ENCODE measurements around the gene SNX19.
"Not testable (repeated sequence)": the region's sequence is repeated elsewhere in the genome, so short reads cannot be mapped to it uniquely, and the experiment has no call there.

SNX19 gene

GRCh38 chr11:130865774-130866114 lies 50.5 kb downstream of the SNX19 start:
- no peak overlapping the region for H3K27ac ChIP-seq (ENCODE audit: low read depth in 2 of 2, low read length in 2 of 2)

DNA sequence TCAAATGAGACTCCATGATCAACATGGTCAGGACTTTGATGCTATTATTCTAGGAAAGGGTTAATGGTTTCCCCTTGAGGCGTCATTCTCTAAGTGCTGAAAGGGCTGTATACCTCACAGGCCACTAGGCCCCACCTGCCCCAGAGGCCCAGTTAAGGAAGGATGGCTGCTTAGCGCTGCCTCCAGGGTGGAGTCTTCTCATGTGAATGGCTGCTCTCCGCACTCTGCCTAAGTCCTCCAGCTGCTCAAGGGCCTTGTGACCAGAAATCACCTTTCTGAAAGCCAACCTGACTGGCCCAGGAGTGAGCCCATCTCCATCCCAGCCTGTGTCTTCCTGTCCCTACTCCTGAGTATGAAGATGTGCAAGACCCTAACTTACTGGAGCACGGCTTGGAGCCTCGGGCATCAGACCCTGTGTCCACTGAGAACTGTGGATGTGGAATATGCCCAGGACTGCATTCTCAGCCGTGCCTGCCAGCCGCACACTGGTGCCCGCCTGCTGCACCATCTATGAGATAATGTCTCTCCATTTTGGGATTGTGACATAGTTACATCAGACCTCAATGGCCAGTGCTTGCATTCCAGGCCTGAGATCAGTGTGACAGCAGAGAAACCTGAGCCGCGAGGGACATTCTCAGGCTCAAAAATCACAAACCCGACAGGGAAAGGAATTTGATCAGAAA lies 51.0 kb downstream of the SNX19 start:
- Histone ChIP-seq H3K9ac (ENCODE audit: low read depth in 1 of 2, low read length in 2 of 2) (no peak overlapping the region), H3K9me3 (ENCODE audit: control insufficient read depth in 2 of 2, low read length in 2 of 2) (no peaks in the 10 kb centered on the region), H3K4me1 (ENCODE audit: control insufficient read depth in 2 of 2, insufficient read depth in 2 of 2, low read length in 2 of 2) (no peaks in the 10 kb centered on the region), H3K27me3 (ENCODE audit: control insufficient read depth in 2 of 2, insufficient read depth in 2 of 2, low read length in 2 of 2) (no peaks in the 10 kb centered on the region), H3K36me3 (ENCODE audit: control insufficient read depth in 2 of 2, insufficient read depth in 2 of 2, low read length in 2 of 2) (peaks cover under 1 to 2% of the 10 kb centered on the region in 2 donors), H3K27ac (ENCODE audit: low read depth in 2 of 2, low read length in 2 of 2) (no peak overlapping the region), H3K4me3 (ENCODE audit: low read length in 2 of 2) (no peak overlapping the region)

More at GRCh38 chr11:130865774-130866114, 50.5 kb downstream of the SNX19 start:
- Histone ChIP-seq H3K4me1 (ENCODE audit: control insufficient read depth in 2 of 2, insufficient read depth in 2 of 2, low read length in 2 of 2) (no peaks in the 10 kb centered on the region), H3K9me3 (ENCODE audit: control insufficient read depth in 2 of 2, low read length in 2 of 2) (no peaks in the 10 kb centered on the region), H3K36me3 (ENCODE audit: control insufficient read depth in 2 of 2, insufficient read depth in 2 of 2, low read length in 2 of 2) (peaks cover 3 to 4% of the 10 kb centered on the region in 2 donors), H3K9ac (ENCODE audit: low read depth in 1 of 2, low read length in 2 of 2) (no peak overlapping the region), H3K4me3 (ENCODE audit: low read length in 2 of 2) (no peak overlapping the region), H3K27me3 (ENCODE audit: control insufficient read depth in 2 of 2, insufficient read depth in 2 of 2, low read length in 2 of 2) (no peaks in the 10 kb centered on the region)

- Histone ChIP-seq H3K9ac (ENCODE audit: low read depth in 1 of 2, low read length in 2 of 2) (no peak overlapping the region), H3K27ac (ENCODE audit: low read depth in 2 of 2, low read length in 2 of 2) (no peak overlapping the region), H3K4me1 (ENCODE audit: control insufficient read depth in 2 of 2, insufficient read depth in 2 of 2, low read length in 2 of 2) (no peaks in the 10 kb centered on the region), H3K4me3 (ENCODE audit: low read length in 2 of 2) (no peak overlapping the region), H3K9me3 (ENCODE audit: control insufficient read depth in 2 of 2, low read length in 2 of 2) (no peaks in the 10 kb centered on the region), H3K27me3 (ENCODE audit: control insufficient read depth in 2 of 2, insufficient read depth in 2 of 2, low read length in 2 of 2) (no peaks in the 10 kb centered on the region), H3K36me3 (ENCODE audit: control insufficient read depth in 2 of 2, insufficient read depth in 2 of 2, low read length in 2 of 2) (no peaks in the 10 kb centered on the region)
These were observed 54.1 kb downstream of the SNX19 start for GRCh38 chr11:130861902-130862860.

DNA sequence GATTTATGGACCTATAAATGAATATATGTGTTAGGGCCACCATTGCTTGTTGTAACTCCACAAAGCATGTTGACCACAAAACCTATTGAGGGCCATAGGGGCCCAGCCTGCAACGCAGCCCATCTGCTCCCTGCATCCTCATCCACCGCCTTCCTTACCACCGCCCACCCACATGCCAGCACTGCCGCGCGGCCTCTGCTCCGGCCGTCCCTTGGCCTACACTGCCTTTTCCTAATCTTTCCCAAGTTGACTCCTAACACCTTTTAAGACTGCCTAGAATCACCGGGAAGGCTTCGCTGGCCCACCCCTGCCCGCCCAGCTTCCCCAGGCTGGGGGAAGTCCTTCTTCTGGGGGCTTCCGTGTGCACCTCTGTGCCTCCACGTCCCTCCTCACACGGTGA lies 55.0 kb downstream of the SNX19 start:
- Histone ChIP-seq H3K4me3 (ENCODE audit: low read length in 2 of 2) (no peak overlapping the region), H3K4me1 (ENCODE audit: control insufficient read depth in 2 of 2, insufficient read depth in 2 of 2, low read length in 2 of 2) (no peaks in the 10 kb centered on the region), H3K9ac (ENCODE audit: low read depth in 1 of 2, low read length in 2 of 2) (no peak overlapping the region), H3K36me3 (ENCODE audit: control insufficient read depth in 2 of 2, insufficient read depth in 2 of 2, low read length in 2 of 2) (no peaks in the 10 kb centered on the region), H3K27me3 (ENCODE audit: control insufficient read depth in 2 of 2, insufficient read depth in 2 of 2, low read length in 2 of 2) (no peaks in the 10 kb centered on the region), H3K9me3 (ENCODE audit: control insufficient read depth in 2 of 2, low read length in 2 of 2) (no peaks in the 10 kb centered on the region), H3K27ac (ENCODE audit: low read depth in 2 of 2, low read length in 2 of 2) (no peak overlapping the region)

- no peak overlapping the region for H3K4me3 ChIP-seq (ENCODE audit: low read length in 2 of 2)
- no peak overlapping the region for H3K27ac ChIP-seq (ENCODE audit: low read depth in 2 of 2, low read length in 2 of 2)
- H3K27me3 ChIP-seq (ENCODE audit: control insufficient read depth in 2 of 2, insufficient read depth in 2 of 2, low read length in 2 of 2) = no peaks in the 10 kb centered on the region
- no peaks in the 10 kb centered on the region for H3K9me3 ChIP-seq (ENCODE audit: control insufficient read depth in 2 of 2, low read length in 2 of 2)
- H3K9ac ChIP-seq (ENCODE audit: low read depth in 1 of 2, low read length in 2 of 2) = no peak overlapping the region
- H3K36me3 ChIP-seq (ENCODE audit: control insufficient read depth in 2 of 2, insufficient read depth in 2 of 2, low read length in 2 of 2) = no peaks in the 10 kb centered on the region
- no peaks in the 10 kb centered on the region for H3K4me1 ChIP-seq (ENCODE audit: control insufficient read depth in 2 of 2, insufficient read depth in 2 of 2, low read length in 2 of 2)
These were observed 56.4 kb downstream of the SNX19 start for GRCh38 chr11:130859886-130860285.

GRCh38 chr11:130858215-130858614 lies 58.1 kb downstream of the SNX19 start:
- Histone ChIP-seq H3K4me1 (ENCODE audit: control insufficient read depth in 2 of 2, insufficient read depth in 2 of 2, low read length in 2 of 2) (no peaks in the 10 kb centered on the region), H3K27ac (ENCODE audit: low read depth in 2 of 2, low read length in 2 of 2) (no peak overlapping the region), H3K4me3 (ENCODE audit: low read length in 2 of 2) (no peak overlapping the region)

GRCh38 chr11:130855707-130856106 lies 60.6 kb downstream of the SNX19 start:
- not testable (repeated sequence) for H3K27me3 ChIP-seq (ENCODE audit: control insufficient read depth in 2 of 2, insufficient read depth in 2 of 2, low read length in 2 of 2); H3K36me3 ChIP-seq (ENCODE audit: control insufficient read depth in 2 of 2, insufficient read depth in 2 of 2, low read length in 2 of 2); H3K27ac ChIP-seq (ENCODE audit: low read depth in 2 of 2, low read length in 2 of 2); H3K4me1 ChIP-seq (ENCODE audit: control insufficient read depth in 2 of 2, insufficient read depth in 2 of 2, low read length in 2 of 2); H3K4me3 ChIP-seq (ENCODE audit: low read length in 2 of 2); H3K9me3 ChIP-seq (ENCODE audit: control insufficient read depth in 2 of 2, low read length in 2 of 2); H3K9ac ChIP-seq (ENCODE audit: low read depth in 1 of 2, low read length in 2 of 2)

More at GRCh38 chr11:130858215-130858614, 58.1 kb downstream of the SNX19 start:
- Histone ChIP-seq H3K36me3 (ENCODE audit: control insufficient read depth in 2 of 2, insufficient read depth in 2 of 2, low read length in 2 of 2) (no peaks in the 10 kb centered on the region), H3K27me3 (ENCODE audit: control insufficient read depth in 2 of 2, insufficient read depth in 2 of 2, low read length in 2 of 2) (no peaks in the 10 kb centered on the region), H3K9ac (ENCODE audit: low read depth in 1 of 2, low read length in 2 of 2) (no peak overlapping the region), H3K9me3 (ENCODE audit: control insufficient read depth in 2 of 2, low read length in 2 of 2) (no peaks in the 10 kb centered on the region)

DNA sequence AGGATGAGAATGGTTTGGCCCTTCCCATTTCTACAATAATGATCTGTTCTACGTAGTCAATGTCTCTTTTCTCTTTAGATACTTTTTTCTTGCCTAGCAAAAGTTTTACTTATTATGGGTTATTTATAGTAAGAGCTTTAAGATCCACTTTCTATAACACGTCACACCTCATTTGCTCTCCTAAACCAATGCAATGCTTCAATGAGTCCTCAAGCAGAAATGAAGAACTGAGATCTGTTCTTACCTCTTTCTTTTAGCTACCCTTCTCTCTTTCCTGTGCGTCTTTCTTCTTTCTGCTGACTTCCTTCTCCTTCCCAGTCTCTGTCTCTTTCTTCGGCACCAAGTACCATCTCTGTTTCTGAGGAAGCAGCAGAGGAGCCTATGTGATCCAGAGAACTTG lies 61.8 kb downstream of the SNX19 start:
- no peak overlapping the region for H3K9ac ChIP-seq (ENCODE audit: low read depth in 1 of 2, low read length in 2 of 2)
- no peak overlapping the region for H3K4me3 ChIP-seq (ENCODE audit: low read length in 2 of 2)
- H3K36me3 ChIP-seq (ENCODE audit: control insufficient read depth in 2 of 2, insufficient read depth in 2 of 2, low read length in 2 of 2) = no peaks in the 10 kb centered on the region
- H3K9me3 ChIP-seq (ENCODE audit: control insufficient read depth in 2 of 2, low read length in 2 of 2) = no peaks in the 10 kb centered on the region
- no peak overlapping the region for H3K27ac ChIP-seq (ENCODE audit: low read depth in 2 of 2, low read length in 2 of 2)
- H3K4me1 ChIP-seq (ENCODE audit: control insufficient read depth in 2 of 2, insufficient read depth in 2 of 2, low read length in 2 of 2) = no peaks in the 10 kb centered on the region
- H3K27me3 ChIP-seq (ENCODE audit: control insufficient read depth in 2 of 2, insufficient read depth in 2 of 2, low read length in 2 of 2) = no peaks in the 10 kb centered on the region

DNA sequence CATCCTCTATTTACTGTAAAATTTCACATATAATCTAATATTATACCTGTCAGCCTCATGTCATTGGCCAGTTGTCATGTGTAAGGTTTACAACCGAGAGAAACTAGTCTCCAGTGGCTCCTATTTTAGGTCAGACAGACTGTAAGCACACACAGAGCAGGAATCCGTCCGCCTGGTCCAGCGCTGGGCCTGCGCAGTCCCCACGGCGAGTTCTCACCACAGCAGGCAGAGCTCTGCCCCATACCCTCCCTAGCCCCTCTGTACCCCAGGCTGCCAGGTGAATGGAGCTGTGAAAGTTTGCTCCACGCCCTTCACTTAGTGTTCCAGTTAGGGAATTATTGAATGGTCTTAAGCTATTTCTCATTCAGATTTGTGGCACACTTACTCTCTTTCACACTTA lies 63.7 kb downstream of the SNX19 start:
- H3K27ac ChIP-seq (ENCODE audit: low read depth in 2 of 2, low read length in 2 of 2) = no peak overlapping the region

DNA sequence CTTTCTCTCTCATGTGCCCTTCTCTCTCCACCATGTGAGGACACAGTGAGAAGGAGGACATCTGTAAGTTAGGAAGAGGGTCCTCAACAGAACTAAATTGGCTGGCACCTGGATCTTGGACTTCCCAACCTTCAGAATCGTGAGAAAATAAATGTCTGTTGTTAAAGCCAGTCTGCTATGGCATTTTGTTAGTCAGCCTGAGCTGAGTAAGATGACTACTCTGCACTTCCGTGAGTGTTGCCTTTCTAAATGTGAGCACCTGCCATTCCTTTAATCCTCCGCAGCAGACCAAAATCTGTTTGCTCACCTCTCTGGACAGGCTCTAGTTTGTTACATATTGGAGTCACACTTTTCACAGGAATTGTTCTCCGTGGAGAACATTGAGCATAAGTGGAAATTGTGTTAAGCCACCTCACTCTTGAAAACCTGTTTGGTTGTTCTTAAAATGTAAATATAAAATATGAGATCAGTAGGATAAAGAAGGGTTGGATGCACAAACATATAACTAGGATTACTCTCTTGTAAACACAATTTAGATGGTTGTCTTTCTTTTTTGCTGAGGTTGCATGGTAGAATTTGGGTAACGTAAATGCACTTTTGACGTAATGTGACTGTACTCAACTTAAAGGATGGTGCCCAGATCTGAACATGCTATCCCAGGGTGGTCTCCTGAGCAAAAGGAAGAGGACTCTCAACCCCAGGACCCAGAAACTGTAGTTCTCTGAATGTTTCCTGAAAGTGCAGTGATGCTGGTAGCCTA lies 65.9 kb downstream of the SNX19 start:
- no peaks in the 10 kb centered on the region for H3K9me3 ChIP-seq (ENCODE audit: control insufficient read depth in 2 of 2, low read length in 2 of 2)
- H3K4me3 ChIP-seq (ENCODE audit: low read length in 2 of 2) = no peak overlapping the region
- no peaks in the 10 kb centered on the region for H3K36me3 ChIP-seq (ENCODE audit: control insufficient read depth in 2 of 2, insufficient read depth in 2 of 2, low read length in 2 of 2)
- no peaks in the 10 kb centered on the region for H3K27me3 ChIP-seq (ENCODE audit: control insufficient read depth in 2 of 2, insufficient read depth in 2 of 2, low read length in 2 of 2)
- no peak overlapping the region for H3K27ac ChIP-seq (ENCODE audit: low read depth in 2 of 2, low read length in 2 of 2)
- no peak overlapping the region for H3K9ac ChIP-seq (ENCODE audit: low read depth in 1 of 2, low read length in 2 of 2)
- no peaks in the 10 kb centered on the region for H3K4me1 ChIP-seq (ENCODE audit: control insufficient read depth in 2 of 2, insufficient read depth in 2 of 2, low read length in 2 of 2)

More for the DNA sequence above, 63.7 kb downstream of the SNX19 start:
- H3K4me3 ChIP-seq (ENCODE audit: low read length in 2 of 2) = no peak overlapping the region
- no peaks in the 10 kb centered on the region for H3K36me3 ChIP-seq (ENCODE audit: control insufficient read depth in 2 of 2, insufficient read depth in 2 of 2, low read length in 2 of 2)
- no peaks in the 10 kb centered on the region for H3K9me3 ChIP-seq (ENCODE audit: control insufficient read depth in 2 of 2, low read length in 2 of 2)
- no peaks in the 10 kb centered on the region for H3K4me1 ChIP-seq (ENCODE audit: control insufficient read depth in 2 of 2, insufficient read depth in 2 of 2, low read length in 2 of 2)
- H3K9ac ChIP-seq (ENCODE audit: low read depth in 1 of 2, low read length in 2 of 2) = no peak overlapping the region
- H3K27me3 ChIP-seq (ENCODE audit: control insufficient read depth in 2 of 2, insufficient read depth in 2 of 2, low read length in 2 of 2) = no peaks in the 10 kb centered on the region
